HL-60 (cell line): ENCODE measurements around the gene CLECL1.

Source experiments
- DNase-seq, 2 experiments: peaks; one replicate each; pipeline ENCODE4 v3.0.0-alpha.2; 2010 to 2020; ENCODE audit warnings: low read depth in 1 of 2, low spot score in 1 of 2
- H3K27ac ChIP-seq: fragments of 250-450 bp; sonication (Bioruptor Pico); replicated peaks from 2 replicates; pipeline ENCODE4 v1.5.1; 2020; ENCODE audit warnings: mild to moderate bottlenecking, moderate library complexity
- H3K27me3 ChIP-seq: fragments of 250-450 bp; sonication (Bioruptor Pico); 2 replicates; pipeline ENCODE4 v1.5.1; 2021; ENCODE audit warnings: mild to moderate bottlenecking, moderate library complexity; ENCODE audit not compliant: insufficient read depth, poor library complexity, severe bottlenecking
- H3K4me3 ChIP-seq: replicated peaks from 2 replicates; pipeline ENCODE4 v1.5.1; 2011; ENCODE audit warnings: mild to moderate bottlenecking, control low read depth, low read length; ENCODE audit not compliant: insufficient read depth
- GABPA ChIP-seq: IDR thresholded peaks from 2 replicates; pipeline ENCODE4 v1.6.1; 2012; ENCODE audit warnings: low read depth
- POLR2AphosphoS5 ChIP-seq: IDR thresholded peaks from 2 replicates; pipeline ENCODE4 v1.6.1; 2012; ENCODE audit warnings: low read depth
- SPI1 ChIP-seq: IDR thresholded peaks from 2 replicates; pipeline ENCODE4 v1.6.1; 2012; ENCODE audit warnings: low read depth, mild to moderate bottlenecking, borderline replicate concordance
- TF ChIP-seq, protein P1 (sequence below): IDR thresholded peaks from 2 replicates; pipeline ENCODE4 v1.6.1; 2012; ENCODE audit warnings: low read depth; ENCODE audit not compliant: insufficient replicate concordance
- TF ChIP-seq, protein P2 (sequence below): IDR thresholded peaks from one replicate; pipeline ENCODE4 v1.5.1; 2011; ENCODE audit warnings: low read length, control low read depth, inconsistent platforms; ENCODE audit not compliant: insufficient read depth

Gene CLECL1

DNA sequence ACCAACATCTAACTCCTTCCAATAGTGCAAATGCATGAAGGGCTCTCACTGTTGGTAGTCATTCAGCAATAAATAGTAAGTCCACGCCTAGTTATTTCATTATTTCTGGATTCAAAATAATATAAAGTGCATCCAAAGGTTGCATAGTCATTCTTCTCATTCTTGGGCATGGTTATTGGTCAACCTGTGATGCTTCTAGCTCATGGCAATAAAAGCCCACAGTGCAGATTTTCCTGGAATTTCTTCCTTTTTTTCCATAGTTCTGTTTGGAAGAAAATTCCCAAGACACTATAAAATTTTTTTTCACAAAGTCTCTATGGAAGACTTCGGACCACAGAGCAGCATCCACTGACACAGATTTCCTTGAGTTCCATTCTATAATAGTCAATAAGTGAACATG is 20.2 kb upstream of the CLECL1 start:
- TF ChIP-seq, protein P1, sequence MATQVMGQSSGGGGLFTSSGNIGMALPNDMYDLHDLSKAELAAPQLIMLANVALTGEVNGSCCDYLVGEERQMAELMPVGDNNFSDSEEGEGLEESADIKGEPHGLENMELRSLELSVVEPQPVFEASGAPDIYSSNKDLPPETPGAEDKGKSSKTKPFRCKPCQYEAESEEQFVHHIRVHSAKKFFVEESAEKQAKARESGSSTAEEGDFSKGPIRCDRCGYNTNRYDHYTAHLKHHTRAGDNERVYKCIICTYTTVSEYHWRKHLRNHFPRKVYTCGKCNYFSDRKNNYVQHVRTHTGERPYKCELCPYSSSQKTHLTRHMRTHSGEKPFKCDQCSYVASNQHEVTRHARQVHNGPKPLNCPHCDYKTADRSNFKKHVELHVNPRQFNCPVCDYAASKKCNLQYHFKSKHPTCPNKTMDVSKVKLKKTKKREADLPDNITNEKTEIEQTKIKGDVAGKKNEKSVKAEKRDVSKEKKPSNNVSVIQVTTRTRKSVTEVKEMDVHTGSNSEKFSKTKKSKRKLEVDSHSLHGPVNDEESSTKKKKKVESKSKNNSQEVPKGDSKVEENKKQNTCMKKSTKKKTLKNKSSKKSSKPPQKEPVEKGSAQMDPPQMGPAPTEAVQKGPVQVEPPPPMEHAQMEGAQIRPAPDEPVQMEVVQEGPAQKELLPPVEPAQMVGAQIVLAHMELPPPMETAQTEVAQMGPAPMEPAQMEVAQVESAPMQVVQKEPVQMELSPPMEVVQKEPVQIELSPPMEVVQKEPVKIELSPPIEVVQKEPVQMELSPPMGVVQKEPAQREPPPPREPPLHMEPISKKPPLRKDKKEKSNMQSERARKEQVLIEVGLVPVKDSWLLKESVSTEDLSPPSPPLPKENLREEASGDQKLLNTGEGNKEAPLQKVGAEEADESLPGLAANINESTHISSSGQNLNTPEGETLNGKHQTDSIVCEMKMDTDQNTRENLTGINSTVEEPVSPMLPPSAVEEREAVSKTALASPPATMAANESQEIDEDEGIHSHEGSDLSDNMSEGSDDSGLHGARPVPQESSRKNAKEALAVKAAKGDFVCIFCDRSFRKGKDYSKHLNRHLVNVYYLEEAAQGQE: no peak
- TF ChIP-seq SPI1 (no peak), GABPA (no peak), POLR2AphosphoS5 (no peak)
- TF ChIP-seq, protein P2, sequence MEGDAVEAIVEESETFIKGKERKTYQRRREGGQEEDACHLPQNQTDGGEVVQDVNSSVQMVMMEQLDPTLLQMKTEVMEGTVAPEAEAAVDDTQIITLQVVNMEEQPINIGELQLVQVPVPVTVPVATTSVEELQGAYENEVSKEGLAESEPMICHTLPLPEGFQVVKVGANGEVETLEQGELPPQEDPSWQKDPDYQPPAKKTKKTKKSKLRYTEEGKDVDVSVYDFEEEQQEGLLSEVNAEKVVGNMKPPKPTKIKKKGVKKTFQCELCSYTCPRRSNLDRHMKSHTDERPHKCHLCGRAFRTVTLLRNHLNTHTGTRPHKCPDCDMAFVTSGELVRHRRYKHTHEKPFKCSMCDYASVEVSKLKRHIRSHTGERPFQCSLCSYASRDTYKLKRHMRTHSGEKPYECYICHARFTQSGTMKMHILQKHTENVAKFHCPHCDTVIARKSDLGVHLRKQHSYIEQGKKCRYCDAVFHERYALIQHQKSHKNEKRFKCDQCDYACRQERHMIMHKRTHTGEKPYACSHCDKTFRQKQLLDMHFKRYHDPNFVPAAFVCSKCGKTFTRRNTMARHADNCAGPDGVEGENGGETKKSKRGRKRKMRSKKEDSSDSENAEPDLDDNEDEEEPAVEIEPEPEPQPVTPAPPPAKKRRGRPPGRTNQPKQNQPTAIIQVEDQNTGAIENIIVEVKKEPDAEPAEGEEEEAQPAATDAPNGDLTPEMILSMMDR: no peak
- no peak overlapping the region for H3K27ac ChIP-seq
- H3K27me3 ChIP-seq: no peaks in the 10 kb centered on the region
- H3K4me3 ChIP-seq: no peak overlapping the region
- DNase-seq: no peak

DNA sequence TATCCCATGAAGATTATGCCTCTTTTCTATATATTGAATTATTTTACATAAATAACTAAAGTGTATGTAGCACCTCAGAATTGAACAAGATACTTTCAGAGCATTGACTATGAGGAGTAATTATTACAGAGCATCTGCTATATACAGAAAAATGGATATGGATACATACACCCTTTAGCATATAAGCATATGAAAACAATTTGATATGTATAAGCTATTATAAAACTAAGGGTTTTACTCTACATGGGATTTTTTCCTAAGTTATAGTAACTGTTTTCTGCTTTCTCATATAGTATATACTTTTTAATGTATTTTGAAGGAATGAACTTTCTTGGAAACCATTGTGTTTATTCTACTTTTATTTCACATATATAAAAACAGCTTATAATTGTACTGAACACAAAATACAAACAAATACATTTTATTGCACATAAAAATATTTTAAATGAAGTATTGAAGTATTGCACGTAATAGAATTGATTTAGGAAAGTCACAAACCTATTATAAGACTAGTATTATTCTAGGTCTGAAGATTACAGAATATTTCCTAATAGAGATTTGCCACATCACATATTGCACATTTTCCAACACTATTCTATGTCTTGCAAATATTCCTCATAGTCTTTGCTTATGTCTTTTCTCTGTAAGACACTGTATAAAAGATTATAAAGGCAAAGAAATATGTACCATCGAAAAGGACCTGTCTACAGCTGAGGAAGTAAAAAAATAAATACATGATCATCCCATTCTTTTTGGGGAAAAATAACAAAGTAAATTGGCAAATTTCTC is 19.4 kb upstream of the CLECL1 start:
- Histone ChIP-seq H3K4me3 (no peak overlapping the region), H3K27me3 (no peaks in the 10 kb centered on the region), H3K27ac (no peak overlapping the region)
- no peak for DNase-seq
- TF ChIP-seq GABPA: no peak
- TF ChIP-seq, protein P1: no peak
- TF ChIP-seq, protein P2: no peak
- TF ChIP-seq SPI1: no peak
- TF ChIP-seq POLR2AphosphoS5: no peak

DNA sequence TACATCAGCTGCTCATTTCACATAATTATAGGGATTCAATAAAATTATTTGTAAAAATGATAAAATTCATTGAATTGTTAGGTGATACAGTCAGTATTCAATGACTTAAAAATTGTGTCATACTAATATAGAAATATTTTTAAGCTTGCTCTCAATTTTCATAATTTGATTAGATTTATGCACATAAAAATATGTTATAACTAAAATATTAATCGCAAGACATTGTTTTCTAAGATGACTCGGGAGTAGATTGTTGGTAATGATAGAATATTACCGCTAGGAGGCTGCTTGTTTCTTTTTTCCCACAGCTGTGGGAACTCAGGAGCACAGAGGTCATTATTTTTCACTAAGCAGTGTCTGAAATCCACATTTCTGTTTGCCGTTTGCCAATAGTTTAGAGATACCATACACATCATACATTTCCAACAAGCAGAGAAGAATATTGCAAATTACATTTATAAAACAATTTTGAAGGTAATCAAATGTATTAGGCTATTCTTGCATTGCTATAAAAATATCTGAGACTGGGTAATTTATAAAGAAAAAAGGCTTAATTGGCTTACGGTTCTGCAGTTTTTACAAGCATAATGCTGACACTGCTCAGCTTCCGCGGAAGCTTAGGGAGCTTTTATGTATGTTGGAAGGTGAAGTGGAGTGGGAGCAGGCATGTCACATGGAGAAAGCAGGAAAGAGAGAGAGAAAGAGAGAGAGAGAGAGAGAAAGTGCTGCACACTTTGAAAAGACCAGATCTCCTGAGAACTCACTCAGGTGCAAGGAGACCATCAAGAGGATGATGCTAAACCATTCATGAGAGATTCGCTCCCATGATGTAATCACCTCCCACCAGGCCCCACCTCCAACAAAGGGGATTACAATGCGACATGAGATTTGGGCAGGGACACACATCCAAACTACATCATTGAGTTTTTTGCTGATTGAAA is 18.6 kb upstream of the CLECL1 start:
- Histone ChIP-seq H3K27me3 (no peaks in the 10 kb centered on the region), H3K27ac (peak overlapping the region; percentile 20; the same call in 1 of the 2 replicates), H3K4me3 (no peak overlapping the region)
- TF ChIP-seq, protein P1: no peak
- TF ChIP-seq GABPA: no peak
- TF ChIP-seq, protein P2: peak; percentile 27
- peak; percentile 41 for DNase-seq
